HG03097 (cell line): ENCODE results near the gene FAF1.

Source experiments
- ATAC-seq: cut with Tn5 transposase; IDR thresholded peaks from one replicate; pipeline ENCODE4 v1.9.1; 2021; ENCODE audit not compliant: unreplicated experiment, low FRiP score

Gene FAF1

GRCh38 chr1:50523548-50523947, 436.5 kb downstream of the FAF1 start:
- ATAC-seq, result no peak

GRCh38 chr1:50522691-50523342, 437.2 kb downstream of the FAF1 start:
- no peak for ATAC-seq

- no peak for ATAC-seq
These were observed 438.4 kb downstream of the FAF1 start for GRCh38 chr1:50521703-50522102.

- no peak for ATAC-seq
These were observed 442.6 kb downstream of the FAF1 start for GRCh38 chr1:50517488-50517887.

DNA sequence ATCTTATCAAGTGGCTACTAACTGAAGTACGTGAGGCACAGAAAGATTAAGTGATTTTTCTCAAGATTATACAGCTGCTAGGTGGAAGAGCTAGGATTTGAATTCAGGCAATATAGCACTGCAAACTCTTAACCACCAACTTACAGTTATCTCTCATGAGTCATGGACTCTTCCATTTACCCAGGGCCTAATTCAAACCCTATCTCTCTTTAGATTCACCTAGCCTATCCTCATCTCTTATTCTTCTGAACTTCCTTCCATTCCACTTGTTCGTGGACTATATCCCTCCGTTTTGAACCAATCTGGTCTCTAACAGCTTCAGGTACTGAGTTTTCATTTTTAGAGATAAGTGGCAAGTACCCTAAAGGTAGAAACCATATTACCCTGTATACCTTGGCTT, 444.0 kb downstream of the FAF1 start:
- no peak for ATAC-seq

- no peak for ATAC-seq
These were observed 452.0 kb downstream of the FAF1 start for GRCh38 chr1:50508040-50508586.

DNA sequence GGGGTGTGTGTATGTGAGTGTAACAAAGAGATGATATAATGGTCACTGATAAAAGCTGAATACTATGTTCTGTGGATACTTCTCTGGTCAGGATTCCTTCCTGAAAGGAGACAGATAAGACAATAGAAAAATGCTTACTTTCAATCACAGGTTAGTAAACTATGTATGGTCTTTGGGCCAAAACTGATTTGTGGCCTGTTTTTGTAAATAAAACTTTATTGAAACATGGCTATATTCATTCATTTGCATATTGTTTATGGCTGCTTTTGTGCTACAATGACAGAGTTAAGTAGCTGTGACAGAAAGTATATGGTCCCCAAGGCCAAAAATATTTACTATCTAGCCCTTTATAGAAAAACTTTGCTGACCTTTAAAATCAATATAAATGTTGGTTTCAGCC, 454.6 kb downstream of the FAF1 start:
- no peak for ATAC-seq

GRCh38 chr1:50503515-50503914, 456.6 kb downstream of the FAF1 start:
- no peak for ATAC-seq

GRCh38 chr1:50502147-50502546, 457.9 kb downstream of the FAF1 start:
- no peak for ATAC-seq

DNA sequence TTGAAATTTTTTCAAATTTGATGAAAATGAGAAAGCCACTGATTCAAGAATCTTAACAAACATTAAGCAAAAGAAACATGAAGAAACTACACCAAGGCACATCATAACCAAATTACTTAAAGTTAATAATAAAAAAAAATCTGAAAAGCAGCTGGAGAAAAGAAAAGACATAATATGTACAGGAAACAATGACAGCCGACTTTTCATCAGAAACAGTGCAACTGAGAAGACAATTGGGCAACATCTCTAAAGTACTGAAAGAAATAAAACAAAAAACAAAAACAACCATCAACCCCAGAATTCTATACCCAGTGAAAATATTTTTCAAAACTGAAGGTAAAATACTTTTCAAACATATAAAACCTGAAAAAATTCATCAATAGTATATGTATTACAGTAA, 463.1 kb downstream of the FAF1 start:
- ATAC-seq, result no peak

DNA sequence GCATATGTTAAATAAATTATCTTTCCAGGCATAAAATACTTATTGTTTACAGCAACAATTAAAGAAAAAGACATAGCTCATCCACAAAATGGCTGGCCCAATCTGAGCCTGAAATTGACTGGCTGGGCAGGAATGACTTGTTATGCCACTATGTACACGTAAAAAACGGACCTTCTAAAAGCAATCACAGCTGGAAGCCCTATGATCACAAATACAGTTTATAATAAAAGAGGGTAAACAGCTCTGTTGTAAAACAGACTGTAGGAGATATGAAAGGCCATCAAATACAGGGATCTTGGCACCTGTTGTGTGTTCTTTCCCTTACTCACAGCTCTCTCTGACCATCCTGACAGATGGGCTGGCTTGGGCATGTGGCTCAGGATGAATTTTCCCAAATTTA, 466.4 kb downstream of the FAF1 start:
- no peak for ATAC-seq

- no peak for ATAC-seq
These were observed 467.9 kb downstream of the FAF1 start for GRCh38 chr1:50492142-50492541.

DNA sequence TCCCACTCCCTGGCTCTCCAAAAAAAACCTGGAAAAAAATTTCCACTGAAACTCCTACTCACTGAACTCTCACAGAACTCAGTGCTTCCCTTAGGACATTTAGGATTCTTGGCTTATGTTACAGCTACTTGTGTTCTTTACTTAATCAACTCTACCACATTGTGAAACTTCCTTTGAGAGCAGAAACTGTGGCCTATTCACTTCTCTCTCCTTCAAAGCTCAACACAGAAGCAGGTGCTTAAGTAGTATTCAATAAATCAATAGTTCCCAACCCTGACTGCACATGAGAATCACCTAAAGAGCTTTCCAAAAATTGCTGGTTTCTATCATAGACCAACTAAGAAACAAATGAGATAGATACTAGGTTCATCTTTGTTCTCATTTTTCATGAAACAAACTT, 468.9 kb downstream of the FAF1 start:
- no peak for ATAC-seq

- ATAC-seq, result no peak
These were observed 469.4 kb downstream of the FAF1 start for GRCh38 chr1:50490640-50491039.

- no peak for ATAC-seq
These were observed 471.2 kb downstream of the FAF1 start for GRCh38 chr1:50488876-50489275.

DNA sequence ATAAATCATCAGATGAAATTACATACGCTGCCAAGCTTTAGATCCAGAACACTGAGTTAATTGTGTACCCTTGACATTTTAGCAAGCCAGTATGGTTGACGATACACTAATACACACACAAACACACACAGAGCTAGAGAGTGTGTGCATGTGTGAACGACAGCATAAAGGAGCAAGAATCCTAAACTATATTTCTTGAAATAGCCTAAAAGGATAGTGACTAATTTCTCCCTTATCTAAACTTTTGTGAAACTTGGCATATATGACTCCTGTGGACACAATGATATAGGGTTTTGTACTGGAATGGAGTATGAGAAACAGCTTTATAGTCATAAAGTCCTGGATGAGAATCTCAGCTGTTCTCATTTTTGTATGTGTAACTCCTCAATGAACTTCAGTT, 471.7 kb downstream of the FAF1 start:
- no peak for ATAC-seq

DNA sequence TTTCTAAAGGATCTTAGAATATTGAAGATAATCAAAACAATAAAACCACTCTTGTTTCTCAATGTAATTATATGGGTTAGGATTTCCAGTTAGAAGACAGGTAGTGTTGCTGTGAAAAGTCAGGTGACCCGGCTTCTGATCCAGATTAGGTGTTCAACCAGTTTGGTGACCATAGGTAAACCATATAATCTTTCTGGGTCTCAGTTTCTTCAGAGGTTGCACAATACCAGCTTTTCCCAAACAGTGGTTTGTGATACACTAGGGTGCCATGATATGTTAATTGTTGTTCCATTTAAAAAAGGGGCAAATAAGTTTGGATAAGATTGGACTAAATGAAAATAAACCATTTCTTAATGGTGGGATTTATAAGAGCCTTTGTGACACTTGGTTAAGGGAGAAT, 472.3 kb downstream of the FAF1 start:
- no peak for ATAC-seq

GRCh38 chr1:50481142-50481736, 478.8 kb downstream of the FAF1 start:
- no peak for ATAC-seq

DNA sequence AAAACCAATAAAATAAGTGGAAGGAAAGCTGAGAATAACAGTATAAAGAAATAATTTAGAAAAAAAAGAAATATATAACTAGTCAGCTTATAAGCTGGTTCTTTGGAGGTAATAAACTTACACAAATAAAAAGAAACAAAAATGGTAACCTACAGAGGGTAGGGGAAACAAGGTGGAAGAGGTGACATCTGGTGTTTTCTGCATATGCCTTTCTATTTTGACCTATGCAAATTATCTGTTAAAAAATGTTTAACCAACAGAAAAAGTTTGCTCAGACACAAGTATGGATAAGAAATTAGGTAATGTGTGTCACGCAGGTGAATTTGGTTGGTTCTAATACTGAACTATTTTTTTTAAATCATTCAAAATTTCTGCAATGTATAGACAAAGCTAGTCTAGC, 483.3 kb downstream of the FAF1 start:
- no peak for ATAC-seq

- no peak for ATAC-seq
These were observed 484.9 kb downstream of the FAF1 start for GRCh38 chr1:50474859-50475809.

DNA sequence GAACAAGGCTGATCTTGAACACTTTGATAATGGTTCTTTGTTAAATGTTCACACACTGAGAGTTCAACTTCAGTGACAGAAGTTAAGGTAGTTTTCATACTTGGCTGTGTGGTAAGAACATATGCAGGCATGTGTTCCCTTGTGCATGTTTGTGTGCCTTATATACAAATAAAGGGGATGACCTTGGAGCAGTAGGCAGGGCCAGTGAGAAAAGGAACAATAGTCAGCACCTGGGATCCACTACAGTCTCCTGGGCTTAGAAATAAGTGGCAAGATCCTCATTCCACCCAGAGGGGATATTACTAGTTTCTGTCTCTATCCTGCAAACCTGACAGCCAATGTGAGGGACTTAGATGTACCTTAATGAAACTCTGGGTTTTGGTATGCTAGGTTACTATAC, 486.6 kb downstream of the FAF1 start:
- no peak for ATAC-seq
